Tibial nerve (tissue), 4 donors: Measurements from ENCODE around the gene AIG1. TPM values are rescaled to one million over a fixed set of nuclear protein-coding genes. Genes with fewer than 3 reads are reported as not detected.

Experiments used
- DNase-seq, 2 donors: peaks; one replicate each; pipeline ENCODE4 v3.0.0-alpha.2; 2019; ENCODE audit warnings: low spot score in 2 of 2
- H3K27ac ChIP-seq, 4 donors: fragments of 200-600 bp; sonication (generic) in 3 of 4; one replicate each; pipeline ENCODE4 v1.5.1; 2017 to 2019; ENCODE audit warnings: mild to moderate bottlenecking in 1 of 4
- H3K27me3 ChIP-seq, 2 donors: fragments of 200-600 bp; sonication (generic) in 1 of 2; one replicate each; pipeline versions ENCODE4 v1.5.1 to v1.6.0; 2017 to 2019
- H3K36me3 ChIP-seq, 3 donors: fragments of 200-600 bp; sonication (generic); one replicate each; pipeline ENCODE4 v1.5.1; 2018 to 2019
- H3K4me1 ChIP-seq, 4 donors: fragments of 200-600 bp; sonication (generic) in 3 of 4; one replicate each; pipeline ENCODE4 v1.5.1; 2017 to 2019
- H3K4me3 ChIP-seq, 4 donors: fragments of 200-600 bp; sonication (generic) in 3 of 4; one replicate each; pipeline ENCODE4 v1.5.1; 2017 to 2019; ENCODE audit warnings: mild to moderate bottlenecking in 1 of 4, moderate library complexity in 1 of 4
- H3K9me3 ChIP-seq, 4 donors: fragments of 200-600 bp; sonication (generic) in 3 of 4; one replicate each; pipeline ENCODE4 v1.5.1; 2017 to 2019
- EP300 ChIP-seq, 2 donors: sonication (generic); formaldehyde crosslinking; IDR thresholded peaks; one replicate each; pipeline ENCODE4 v1.6.1; 2017; ENCODE audit warnings: antibody characterized with exemption in 2 of 2, mild to moderate bottlenecking in 1 of 2
- POLR2A ChIP-seq, 2 donors: fragments of 450-650 bp; IDR thresholded peaks; one replicate each; pipeline ENCODE4 v1.6.1; 2017; ENCODE audit warnings: antibody characterized with exemption in 2 of 2, mild to moderate bottlenecking in 2 of 2, moderate library complexity in 2 of 2
- WGBS, 2 donors: methylation state at CpG; one replicate each; pipeline ENCODE4 v1.1.5; 2018; 5-methylcytosine and 5-hydroxymethylcytosine counted together
- total RNA-seq, 4 donors: library from RNA; depleted of rRNA; stranded (reverse); fragments of >200 nt; gene quantifications; one replicate each; pipeline ENCODE4 v1.1.0, GENCODE V29; 2016
- TF ChIP-seq, protein P1 (sequence below), 5 experiments: fragments of 200-600 bp in 3 of 5; fragments of 450-650 bp in 2 of 5; sonication (generic) in 3 of 5; IDR thresholded peaks; one replicate each; pipeline ENCODE4 v1.5.1; 2016 to 2019; ENCODE audit warnings: antibody characterized with exemption in 5 of 5, mild to moderate bottlenecking in 3 of 5, moderate library complexity in 2 of 5

AIG1 gene
- total RNA-seq, 4 donors from 2014 or later = 18.2 to 23.9 (median 22.2) TPM

DNA sequence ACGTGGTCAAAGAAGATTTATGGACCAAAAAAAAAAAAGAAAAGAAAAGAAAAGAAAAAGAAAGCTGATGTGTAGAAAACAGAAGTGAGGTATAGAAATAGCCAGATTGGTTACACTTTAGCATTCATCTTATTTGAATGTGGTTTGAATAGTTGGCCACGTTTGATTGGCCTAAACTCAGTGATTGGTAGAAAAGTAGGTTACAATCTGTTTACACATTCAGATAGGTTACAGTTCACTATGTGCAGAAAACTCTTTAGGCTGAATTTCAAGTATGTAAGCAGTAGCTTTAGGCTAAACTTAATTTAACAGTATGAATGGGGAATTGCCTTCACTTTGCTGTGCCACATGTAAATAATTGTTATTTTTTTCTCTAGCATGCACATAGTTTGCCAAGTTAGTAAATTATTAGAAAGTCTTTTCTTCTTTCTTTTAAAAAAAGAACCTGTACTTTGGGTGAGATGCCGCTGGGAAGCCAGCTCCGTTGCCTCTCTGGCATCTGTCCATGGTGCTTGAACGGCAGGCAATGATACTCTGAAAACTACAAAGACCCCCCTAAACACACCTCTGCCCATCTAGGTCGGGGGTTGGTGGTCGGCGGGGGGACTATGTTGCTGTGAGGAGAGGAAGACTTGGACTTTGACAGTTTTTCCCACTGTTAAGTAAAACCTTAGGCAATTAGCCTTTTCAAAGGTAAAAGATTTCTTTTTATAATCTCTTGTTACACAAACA, 173.0 kb downstream of the AIG1 start:
- no peaks in the 10 kb centered on the region for H3K9me3 ChIP-seq
- no peak overlapping the region for H3K4me3 ChIP-seq
- H3K36me3 ChIP-seq = no peaks in the 10 kb centered on the region
- H3K27me3 ChIP-seq = no peaks in the 10 kb centered on the region
- WGBS, 2 donors = 55 to 66% methylated on average over 8 of the region's 8 CpGs
- H3K27ac ChIP-seq = no peak overlapping the region
- no peak for DNase-seq
- TF ChIP-seq EP300 (IDR thresholded peaks at IDR 0.05) = no peak
- TF ChIP-seq POLR2A (IDR thresholded peaks at IDR 0.05) = no peak
- TF ChIP-seq, protein P1, sequence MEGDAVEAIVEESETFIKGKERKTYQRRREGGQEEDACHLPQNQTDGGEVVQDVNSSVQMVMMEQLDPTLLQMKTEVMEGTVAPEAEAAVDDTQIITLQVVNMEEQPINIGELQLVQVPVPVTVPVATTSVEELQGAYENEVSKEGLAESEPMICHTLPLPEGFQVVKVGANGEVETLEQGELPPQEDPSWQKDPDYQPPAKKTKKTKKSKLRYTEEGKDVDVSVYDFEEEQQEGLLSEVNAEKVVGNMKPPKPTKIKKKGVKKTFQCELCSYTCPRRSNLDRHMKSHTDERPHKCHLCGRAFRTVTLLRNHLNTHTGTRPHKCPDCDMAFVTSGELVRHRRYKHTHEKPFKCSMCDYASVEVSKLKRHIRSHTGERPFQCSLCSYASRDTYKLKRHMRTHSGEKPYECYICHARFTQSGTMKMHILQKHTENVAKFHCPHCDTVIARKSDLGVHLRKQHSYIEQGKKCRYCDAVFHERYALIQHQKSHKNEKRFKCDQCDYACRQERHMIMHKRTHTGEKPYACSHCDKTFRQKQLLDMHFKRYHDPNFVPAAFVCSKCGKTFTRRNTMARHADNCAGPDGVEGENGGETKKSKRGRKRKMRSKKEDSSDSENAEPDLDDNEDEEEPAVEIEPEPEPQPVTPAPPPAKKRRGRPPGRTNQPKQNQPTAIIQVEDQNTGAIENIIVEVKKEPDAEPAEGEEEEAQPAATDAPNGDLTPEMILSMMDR (IDR thresholded peaks at IDR 0.05) = no peak
- H3K4me1 ChIP-seq = no peaks in the 10 kb centered on the region

DNA sequence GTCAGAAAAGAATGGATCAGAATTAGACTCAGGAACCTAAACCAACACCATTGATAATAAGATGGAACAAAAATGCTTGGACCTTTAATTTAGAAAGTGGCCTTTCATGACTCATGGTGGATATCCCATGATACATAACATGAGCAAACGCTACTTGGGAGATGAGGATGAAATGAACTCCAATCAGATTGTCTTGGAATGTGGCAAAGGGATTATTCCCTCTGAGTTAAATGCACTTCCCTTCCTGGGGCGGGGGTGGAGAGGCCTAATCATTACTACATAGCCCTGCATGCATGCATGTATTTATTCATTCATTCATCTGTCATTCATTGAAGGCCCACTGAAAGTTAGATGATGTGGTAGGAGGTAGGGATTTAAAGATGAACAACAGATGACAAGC, 174.0 kb downstream of the AIG1 start:
- Histone ChIP-seq H3K4me1 (no peaks in the 10 kb centered on the region), H3K27ac (no peak overlapping the region), H3K4me3 (no peak overlapping the region), H3K9me3 (no peaks in the 10 kb centered on the region), H3K36me3 (no peaks in the 10 kb centered on the region), H3K27me3 (no peaks in the 10 kb centered on the region)
- WGBS, 2 donors = 82 to 93% methylated on average over 2 of the region's 2 CpGs
- TF ChIP-seq POLR2A (IDR thresholded peaks at IDR 0.05) (no peak), EP300 (IDR thresholded peaks at IDR 0.05) (no peak)
- TF ChIP-seq, protein P1 (IDR thresholded peaks at IDR 0.05) = no peak
- no peak for DNase-seq

DNA sequence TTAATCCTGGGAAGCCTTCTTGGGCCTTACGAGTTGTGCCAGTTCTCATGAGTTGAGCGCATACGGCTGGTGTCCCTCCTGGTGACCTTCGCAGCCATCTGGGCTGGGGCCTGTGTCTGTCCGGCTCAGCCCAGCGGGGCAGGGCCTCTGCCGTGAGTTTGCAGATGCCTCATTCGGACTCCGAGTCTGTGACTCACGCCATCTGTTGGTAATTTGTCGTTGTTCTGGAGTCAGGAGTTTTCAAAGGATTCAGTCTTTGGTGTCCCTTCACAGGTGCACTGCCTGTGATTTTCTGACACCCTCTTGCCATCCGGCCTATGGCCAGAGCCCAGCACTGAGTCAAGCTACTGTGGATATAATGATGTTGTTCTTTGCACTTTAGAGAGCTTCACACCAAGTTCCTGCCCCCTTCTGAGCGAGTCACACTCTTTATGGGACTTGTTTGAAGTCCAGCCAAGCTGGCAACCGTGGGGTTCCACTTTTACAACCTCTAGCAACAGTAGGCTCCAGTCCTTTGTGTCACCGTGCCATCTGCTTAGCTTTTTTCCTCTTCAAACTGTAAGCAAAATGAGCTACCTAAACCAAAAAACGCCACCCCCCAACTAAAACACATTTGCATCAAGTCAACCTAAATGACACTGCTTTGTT, 175.6 kb downstream of the AIG1 start:
- Histone ChIP-seq H3K36me3 (no peaks in the 10 kb centered on the region), H3K27ac (no peak overlapping the region), H3K9me3 (no peaks in the 10 kb centered on the region), H3K4me3 (no peak overlapping the region), H3K27me3 (no peaks in the 10 kb centered on the region), H3K4me1 (no peaks in the 10 kb centered on the region)
- WGBS, 2 donors = 77 to 78% methylated on average over 16 of the region's 16 CpGs
- DNase-seq = peak in 1 of 2 donors; percentile 15
- TF ChIP-seq POLR2A (IDR thresholded peaks at IDR 0.05) (no peak), EP300 (IDR thresholded peaks at IDR 0.05) (no peak)
- TF ChIP-seq, protein P1 (IDR thresholded peaks at IDR 0.05) = no peak

DNA sequence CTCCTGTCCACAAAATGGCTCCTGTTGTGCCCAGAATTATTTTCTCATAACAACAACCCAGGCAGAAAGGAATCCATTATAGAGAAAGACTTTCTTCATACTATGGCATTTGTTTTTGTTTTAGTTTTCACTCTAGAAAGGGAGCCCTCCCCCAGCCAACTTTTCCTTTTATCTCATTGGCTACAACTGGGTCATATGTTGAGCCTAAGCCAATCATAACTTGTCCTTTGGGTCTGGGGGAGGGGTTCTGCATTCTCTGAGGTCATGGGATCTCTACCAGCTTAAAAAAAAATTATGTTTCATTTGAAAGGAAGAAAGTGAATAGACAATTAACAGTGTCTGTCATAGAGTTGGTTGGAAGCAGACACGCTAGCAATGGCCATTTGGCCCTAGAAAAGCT, 177.6 kb downstream of the AIG1 start:
- no peaks in the 10 kb centered on the region for H3K4me1 ChIP-seq
- TF ChIP-seq EP300 (IDR thresholded peaks at IDR 0.05) = no peak
- TF ChIP-seq, protein P1 (IDR thresholded peaks at IDR 0.05) = no peak
- no peak for TF ChIP-seq POLR2A (IDR thresholded peaks at IDR 0.05)
- WGBS, 2 donors = 80 to 85% methylated on average over 1 of the region's 1 CpG
- no peak overlapping the region for H3K27ac ChIP-seq
- H3K4me3 ChIP-seq = no peak overlapping the region
- DNase-seq = no peak
- H3K36me3 ChIP-seq = no peaks in the 10 kb centered on the region
- no peaks in the 10 kb centered on the region for H3K9me3 ChIP-seq
- H3K27me3 ChIP-seq = no peaks in the 10 kb centered on the region

DNA sequence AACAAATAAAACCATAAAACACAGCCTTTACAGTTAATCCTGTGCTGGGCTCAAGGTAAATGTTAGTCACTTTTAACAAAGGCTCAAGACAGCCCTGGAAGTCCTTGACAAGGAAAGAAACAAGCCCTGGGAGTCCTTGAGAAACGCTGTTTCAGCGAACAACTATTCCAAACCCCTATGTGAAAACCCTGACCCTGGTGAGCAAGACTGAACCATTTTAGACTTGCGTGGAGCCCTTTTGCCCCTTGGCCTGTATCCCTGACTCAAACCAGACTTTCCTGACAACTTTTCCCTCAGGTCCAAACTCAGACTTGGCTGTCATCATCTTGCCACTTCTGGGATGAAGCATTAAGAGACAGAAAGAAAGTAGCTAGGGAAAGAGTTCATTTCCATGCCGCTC, 180.4 kb downstream of the AIG1 start:
- H3K4me3 ChIP-seq = no peak overlapping the region
- TF ChIP-seq EP300 (IDR thresholded peaks at IDR 0.05) (no peak), POLR2A (IDR thresholded peaks at IDR 0.05) (no peak)
- TF ChIP-seq, protein P1 (IDR thresholded peaks at IDR 0.05) = no peak
- no peaks in the 10 kb centered on the region for H3K27me3 ChIP-seq
- DNase-seq = no peak
- no peaks in the 10 kb centered on the region for H3K9me3 ChIP-seq
- H3K27ac ChIP-seq = no peak overlapping the region
- no peaks in the 10 kb centered on the region for H3K4me1 ChIP-seq
- WGBS, 2 donors = 76 to 81% methylated on average over 4 of the region's 4 CpGs
- no peaks in the 10 kb centered on the region for H3K36me3 ChIP-seq
